Choroid plexus epithelial cell (primary cell): ENCODE measurements around the gene FAM53B.

ENCODE experiments used
- DNase-seq: peaks from one replicate; pipeline ENCODE4 v3.0.0-alpha.2; 2010; ENCODE audit warnings: low read depth
- H3K4me3 ChIP-seq: 2 replicates; pipeline ENCODE4 v1.5.1; 2011; ENCODE audit warnings: low read depth, mild to moderate bottlenecking, control low read depth, low read length, moderate library complexity
- CTCF ChIP-seq: conservative IDR thresholded peaks from 2 replicates; pipeline ENCODE4 v1.5.1; 2011; ENCODE audit warnings: low read depth, mild to moderate bottlenecking, control low read depth, inconsistent platforms, low read length, moderate library complexity

FAM53B gene

GRCh38 chr10:124602121-124602561, 142.0 kb downstream of the FAM53B start:
- TF ChIP-seq CTCF, result no peak
- DNase-seq, result no peak
- H3K4me3 ChIP-seq, result no peak overlapping the region

- H3K4me3 ChIP-seq, result no peak overlapping the region
- TF ChIP-seq CTCF, result no peak
- DNase-seq, result no peak
These were observed 142.6 kb downstream of the FAM53B start for GRCh38 chr10:124601431-124602120.

DNA sequence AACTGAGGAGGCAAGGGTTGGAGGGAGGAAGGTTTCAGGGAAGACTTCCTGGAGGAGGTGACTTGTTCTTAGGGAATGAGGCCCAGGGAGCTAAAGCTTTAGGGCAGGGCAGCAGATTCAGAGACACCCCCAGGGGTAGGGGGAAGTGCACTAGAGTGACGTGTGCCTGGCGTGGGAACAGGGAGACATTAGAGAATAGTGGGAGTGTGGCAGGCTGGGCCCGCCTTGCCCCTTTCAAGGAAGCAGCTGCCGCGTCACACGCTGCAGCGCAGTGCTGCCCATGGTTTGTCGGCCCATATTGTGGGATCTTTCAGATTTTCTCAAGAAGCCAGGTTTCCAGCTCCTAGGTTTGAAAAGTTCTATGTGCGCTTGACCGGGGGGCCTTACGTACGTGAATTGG, 143.2 kb downstream of the FAM53B start:
- H3K4me3 ChIP-seq, result no peak overlapping the region
- TF ChIP-seq CTCF, result no peak
- DNase-seq, result no peak

DNA sequence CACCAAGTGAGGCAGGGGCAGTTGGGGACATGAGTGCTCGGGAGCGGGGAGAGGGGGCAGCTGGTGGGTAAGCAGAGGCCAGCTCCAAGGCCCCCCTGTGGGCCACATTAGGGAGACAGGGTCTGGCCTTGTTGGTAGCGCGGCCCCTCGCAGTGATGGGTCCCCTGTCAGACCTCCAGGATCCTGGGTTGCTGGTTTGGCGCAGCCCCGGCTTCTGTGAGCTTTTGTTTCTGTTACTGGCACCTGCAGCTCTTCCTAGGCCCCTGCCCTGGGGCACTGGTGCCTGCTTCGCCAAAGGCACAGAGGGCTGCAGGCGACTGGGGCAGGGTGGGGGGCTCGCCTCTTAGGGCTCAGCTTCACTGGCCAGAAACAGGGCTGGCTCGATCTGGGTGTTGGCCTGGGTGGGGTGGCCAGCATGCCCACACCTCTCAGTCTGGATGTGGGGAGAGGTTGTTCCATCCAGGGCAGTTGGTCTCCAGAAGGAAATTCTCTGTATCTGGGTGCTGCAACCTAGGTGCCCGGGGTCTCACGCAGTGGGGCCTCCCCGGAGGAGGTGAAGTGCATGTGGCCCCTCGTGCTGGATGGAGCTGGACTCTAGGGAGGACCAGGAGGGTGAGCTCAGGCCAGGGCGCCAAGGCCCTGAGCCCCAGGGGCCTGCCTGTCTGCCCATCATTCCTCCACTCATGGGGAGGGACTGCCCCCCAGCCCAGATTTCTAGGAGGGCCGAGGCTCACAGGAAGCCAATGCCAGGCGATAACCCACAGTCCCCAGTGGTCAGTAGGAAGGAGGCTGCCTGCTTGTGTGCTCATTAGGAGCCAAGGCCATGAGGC, 143.9 kb downstream of the FAM53B start:
- no peak overlapping the region for H3K4me3 ChIP-seq
- no peak for DNase-seq
- TF ChIP-seq CTCF, result no peak

- H3K4me3 ChIP-seq, result no peak overlapping the region
- no peak for DNase-seq
- no peak for TF ChIP-seq CTCF
These were observed 144.6 kb downstream of the FAM53B start for GRCh38 chr10:124599588-124600050.

DNA sequence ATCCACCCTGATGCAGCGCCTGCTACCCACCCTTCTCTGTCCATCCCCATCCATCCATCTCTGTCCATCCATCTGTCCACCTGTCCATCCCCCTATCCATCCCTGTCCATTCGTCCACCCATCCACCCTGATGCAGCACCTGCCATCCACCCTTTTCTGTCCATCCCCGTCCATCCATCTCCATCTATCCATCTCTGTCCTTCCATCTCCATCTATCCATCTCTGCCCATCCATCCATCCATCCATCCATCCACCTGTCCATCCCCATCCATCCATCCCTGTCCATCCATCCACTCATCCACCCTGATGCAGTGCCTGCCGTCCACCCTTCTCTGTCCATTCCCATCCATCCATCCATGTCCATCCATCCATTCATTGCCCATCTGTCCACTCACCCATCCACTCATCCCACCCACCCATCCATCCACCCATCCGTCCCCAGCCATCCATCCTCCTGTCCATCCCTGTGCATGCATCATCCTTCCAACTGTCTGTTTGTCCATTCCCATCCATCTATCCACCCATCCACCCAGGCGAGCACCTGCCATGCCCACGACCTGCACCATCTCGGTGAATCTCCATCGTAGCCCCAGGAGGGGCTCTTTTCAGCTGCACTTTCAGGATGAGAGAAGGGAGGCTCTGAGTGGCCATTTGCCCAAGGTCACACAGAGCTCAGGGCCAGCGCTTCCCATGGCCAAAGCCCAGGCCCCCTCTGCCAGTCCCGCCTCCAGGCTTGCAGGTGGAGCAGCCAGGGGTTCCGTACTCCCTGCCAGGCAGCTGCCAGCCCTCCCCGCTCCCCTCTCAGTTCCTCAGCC, 145.2 kb downstream of the FAM53B start:
- no peak for DNase-seq
- no peak overlapping the region for H3K4me3 ChIP-seq
- TF ChIP-seq CTCF, result no peak
